IMR-90 (cell line): ENCODE data around the gene WDR45B. TPM values are rescaled to one million over a fixed set of nuclear protein-coding genes. Genes with fewer than 3 reads are reported as not detected.

Experiments
- ATAC-seq: fragments of 200-7000 bp; cut with Tn5 transposase; 2 replicates; pipeline ENCODE4 v1.9.1; 2020; ENCODE audit warnings: low read depth, mild to moderate bottlenecking, moderate library complexity
- BruUV-seq: library from RNA; stranded (reverse); fragments of 400-500 nt; replicated peaks from 2 replicates; lab custom pipeline; 2021; lab: Mats Ljungman, UMichigan
- CTCF ChIA-PET: fragments of 300-600 bp; formaldehyde crosslinking; extraction: SDS; loops from one replicate; lab custom pipeline; 2021; ENCODE audit warnings: antibody characterized with exemption; lab: Yijun Ruan, JAX
- POLR2A ChIA-PET: fragments of 300-600 bp; sonication (Branson Sonifier 250); formaldehyde crosslinking; loops from one replicate; lab custom pipeline; 2022; ENCODE audit warnings: antibody characterized with exemption; ENCODE audit not compliant: unreplicated experiment; lab: Charles Lee
- DNase-seq: peaks from one replicate; pipeline ENCODE4 v3.0.0; 2013
- H2AFZ ChIP-seq: replicated peaks from 2 replicates; pipeline ENCODE3; 2013; ENCODE audit warnings: low read length, mild to moderate bottlenecking; ENCODE audit not compliant: poor library complexity
- H2AK5ac ChIP-seq: 2 replicates; pipeline ENCODE4 v1.6.1; 2013; ENCODE audit warnings: low read depth, low read length, inconsistent platforms
- H2AK9ac ChIP-seq: replicated peaks from 2 replicates; pipeline ENCODE3; 2013; ENCODE audit warnings: mild to moderate bottlenecking, low read depth, low read length, moderate library complexity; ENCODE audit not compliant: poor library complexity
- H2BK120ac ChIP-seq: 2 replicates; pipeline ENCODE4 v1.6.1; 2013; ENCODE audit warnings: low read depth, low read length, inconsistent platforms
- H2BK15ac ChIP-seq: 3 replicates; pipeline ENCODE4 v1.6.1; 2013; ENCODE audit warnings: low read depth, low read length, inconsistent platforms
- H2BK20ac ChIP-seq: 2 replicates; pipeline ENCODE4 v1.6.1; 2013; ENCODE audit warnings: low read depth, mild to moderate bottlenecking, inconsistent platforms, low read length, moderate library complexity
- H2BK5ac ChIP-seq: 2 replicates; pipeline ENCODE4 v1.6.1; 2013; ENCODE audit warnings: mild to moderate bottlenecking, low read depth, low read length, inconsistent platforms; ENCODE audit not compliant: poor library complexity, severe bottlenecking
- H3K14ac ChIP-seq: replicated peaks from 2 replicates; pipeline ENCODE4 v1.6.1; 2013; ENCODE audit warnings: low read depth, low read length, inconsistent platforms
- H3K18ac ChIP-seq: 2 replicates; pipeline ENCODE4 v1.6.1; 2013; ENCODE audit warnings: low read depth, low read length, control low read depth
- H3K23ac ChIP-seq: 2 replicates; pipeline ENCODE4 v1.6.1; 2013; ENCODE audit warnings: low read depth, low read length, inconsistent platforms
- H3K27ac ChIP-seq: 2 replicates; pipeline ENCODE4 v1.5.1; 2013; ENCODE audit warnings: mild to moderate bottlenecking, control low read depth, low read length; ENCODE audit not compliant: insufficient read depth
- H3K27me3 ChIP-seq: 2 replicates; pipeline ENCODE4 v1.6.1; 2013; ENCODE audit warnings: low read length; ENCODE audit not compliant: control insufficient read depth, insufficient read depth
- H3K36me3 ChIP-seq: 2 replicates; pipeline ENCODE4 v1.6.1; 2013; ENCODE audit warnings: low read length, mixed read lengths; ENCODE audit not compliant: control insufficient read depth, insufficient read depth
- H3K4ac ChIP-seq: 2 replicates; pipeline ENCODE4 v1.6.1; 2013; ENCODE audit warnings: low read depth, low read length, inconsistent platforms
- H3K4me1 ChIP-seq: 2 replicates; pipeline ENCODE4 v1.6.1; 2013; ENCODE audit warnings: low read length, mixed read lengths; ENCODE audit not compliant: control insufficient read depth, insufficient read depth
- H3K4me2 ChIP-seq: 2 replicates; pipeline ENCODE4 v1.6.1; 2013; ENCODE audit warnings: low read depth, mild to moderate bottlenecking, control low read depth, low read length, moderate library complexity
- H3K4me3 ChIP-seq: 2 replicates; pipeline ENCODE4 v1.5.1; 2013; ENCODE audit warnings: low read depth, mild to moderate bottlenecking, control low read depth, low read length, moderate library complexity; ENCODE audit not compliant: insufficient read depth
- H3K56ac ChIP-seq: 2 replicates; pipeline ENCODE4 v1.6.1; 2013; ENCODE audit warnings: low read length, inconsistent platforms; ENCODE audit not compliant: insufficient read depth; ENCODE audit errors: extremely low read depth
- H3K79me1 ChIP-seq, 2 experiments: 2 replicates each; pipeline ENCODE4 v1.6.1; 2013; ENCODE audit warnings: low read length in 2 of 2, inconsistent platforms in 1 of 2, low read depth in 1 of 2
- H3K9ac ChIP-seq: 2 replicates; pipeline ENCODE4 v1.6.1; 2013; ENCODE audit warnings: low read depth, low read length, control low read depth
- H3K9me1 ChIP-seq: 2 replicates; pipeline ENCODE4 v1.6.1; 2013; ENCODE audit warnings: low read length, inconsistent platforms; ENCODE audit not compliant: insufficient read depth
- H3K9me3 ChIP-seq: 2 replicates; pipeline ENCODE4 v1.6.1; 2013; ENCODE audit warnings: low read length; ENCODE audit not compliant: control insufficient read depth, insufficient read depth
- H4K20me1 ChIP-seq: 2 replicates; pipeline ENCODE4 v1.6.1; 2013; ENCODE audit warnings: low read length, inconsistent platforms; ENCODE audit not compliant: insufficient read depth
- H4K5ac ChIP-seq: 2 replicates; pipeline ENCODE4 v1.6.1; 2013; ENCODE audit warnings: mild to moderate bottlenecking, low read depth, low read length, control low read depth
- H4K8ac ChIP-seq, 2 experiments: 2 replicates each; pipeline ENCODE4 v1.6.1; 2013; ENCODE audit warnings: low read depth in 2 of 2, low read length in 2 of 2, control low read depth in 1 of 2, inconsistent platforms in 1 of 2
- H4K91ac ChIP-seq: 2 replicates; pipeline ENCODE4 v1.6.1; 2013; ENCODE audit warnings: low read depth, low read length, inconsistent platforms; ENCODE audit not compliant: insufficient read depth
- NFE2L2 ChIP-seq: fragments of 150-350 bp; IDR thresholded peaks from 2 replicates; pipeline ENCODE4 v1.6.1; 2016; ENCODE audit warnings: low read depth, mild to moderate bottlenecking, low read length
- WGBS, 2 experiments: methylation state at CpG; one replicate each; pipeline versions ENCODE4 v1.1.5 to v1.1.7; 2013; ENCODE audit warnings: missing lambda C conversion rate in 2 of 2; ENCODE audit not compliant: insufficient read length in 1 of 2; ENCODE audit errors: extremely low coverage in 2 of 2; 5-methylcytosine and 5-hydroxymethylcytosine counted together
- dilution Hi-C: fragments of 300-500 bp; cut with HindIII; formaldehyde crosslinking; loops from one replicate; pipeline ENCODE4 v1.14.3; 2018; ENCODE audit warnings: low sequenced_read_pairs; ENCODE audit not compliant: unreplicated experiment
- in situ Hi-C: fragments of 300-500 bp; cut with MboI; formaldehyde crosslinking; loops from 3 replicates; pipeline ENCODE4 v1.14.3; 2019; ENCODE audit warnings: low sequenced_read_pairs, inconsistent platforms, mixed read lengths
- intact Hi-C: fragments of 100-400 bp; cut with micrococcal nuclease; formaldehyde crosslinking; loops from 2 replicates; pipeline ENCODE4 v1.10.0; 2022
- polyA plus RNA-seq, 3 experiments: library from polyadenylated mRNA; depleted of rRNA; stranded (reverse); fragments of >200 nt; gene quantifications; 2 replicates each; pipeline ENCODE4 v1.2.3, GENCODE V29; 2012; ENCODE audit warnings: low replicate concordance in 1 of 3
- total RNA-seq: library from RNA; depleted of rRNA; stranded (reverse); fragments of >200 nt; gene quantifications from 2 replicates; pipeline ENCODE4 v1.2.3, GENCODE V29; 2012

WDR45B gene
- total and polyA plus RNA-seq, 2 of the 4 experiments (the other 2 are of a cell fraction), result 98.2 to 110 TPM

GRCh38 chr17:82653651-82654528 is 5.6 kb upstream of the WDR45B start:
- no peak overlapping the region for H3K4me3 ChIP-seq
- POLR2A ChIA-PET, result no interaction called here
- H2BK20ac ChIP-seq, result no peak overlapping the region
- intact Hi-C loops (no loop called here), dilution Hi-C loops (no loop called here), in situ Hi-C loops (no loop called here)
- peaks cover 2 to 3% of the 10 kb centered on the region in 2 experiments; a peak in 2 of 4 replicates for H3K79me1 ChIP-seq
- no peak overlapping the region for H3K27ac ChIP-seq
- no peaks in the 10 kb centered on the region for H3K27me3 ChIP-seq
- no peak overlapping the region for H3K4ac ChIP-seq
- H2BK15ac ChIP-seq, result no peak overlapping the region
- H3K9me3 ChIP-seq, result no peaks in the 10 kb centered on the region
- no peak overlapping the region for H4K91ac ChIP-seq
- no peak overlapping the region for H2BK120ac ChIP-seq
- H4K20me1 ChIP-seq, result no peaks in the 10 kb centered on the region
- no peak overlapping the region for H3K4me2 ChIP-seq
- DNase-seq (no peak), ATAC-seq (no peak)
- no peak overlapping the region for H3K14ac ChIP-seq
- no peak for TF ChIP-seq NFE2L2
- no peak overlapping the region for H4K5ac ChIP-seq
- no peak overlapping the region for H3K18ac ChIP-seq
- H3K9me1 ChIP-seq, result peaks cover 3% of the 10 kb centered on the region
- H2AK9ac ChIP-seq, result no peak overlapping the region
- CTCF ChIA-PET, result no interaction called here
- no peak overlapping the region for H3K23ac ChIP-seq
- H3K9ac ChIP-seq, result no peak overlapping the region
- H3K4me1 ChIP-seq, result peaks cover 2% of the 10 kb centered on the region; the same call in 1 of the 2 replicates
- peaks cover under 1% of the 10 kb centered on the region; the same call in 1 of the 2 replicates for H3K36me3 ChIP-seq
- H2AK5ac ChIP-seq, result no peak overlapping the region
- H4K8ac ChIP-seq, result no peak overlapping the region
- peak overlapping the region; percentile 51 for H2AFZ ChIP-seq
- no TSS peak for BruUV-seq
- no peak overlapping the region for H3K56ac ChIP-seq
- no peak overlapping the region for H2BK5ac ChIP-seq
- WGBS, 2 experiments, result 77% methylated on average over 13 of the region's 30 CpGs; no CpG with 5 or more reads in 1 of the 2 experiments
